ENCODE data around the gene CIBAR2.

Gene CIBAR2

GRCh38 chr16:85112364-85112763, at the start of gene CIBAR2:
Gene CIBAR2, minus strand, starts transcription at chr16:85112472. Its CDS starts 120 bp downstream, at chr16:85112352.
- POLR2A ChIA-PET (ENCODE audit: low non-redundant PET) = no interaction called here
- CTCF ChIA-PET = interaction anchor here (0.6 to 1.4 kb wide), 4 partner anchors 26 to 185 kb away, joined by 3 to 5 read pairs (median 3); no protein-coding TSS in a partner anchor
- TF ChIP-seq, protein P1, sequence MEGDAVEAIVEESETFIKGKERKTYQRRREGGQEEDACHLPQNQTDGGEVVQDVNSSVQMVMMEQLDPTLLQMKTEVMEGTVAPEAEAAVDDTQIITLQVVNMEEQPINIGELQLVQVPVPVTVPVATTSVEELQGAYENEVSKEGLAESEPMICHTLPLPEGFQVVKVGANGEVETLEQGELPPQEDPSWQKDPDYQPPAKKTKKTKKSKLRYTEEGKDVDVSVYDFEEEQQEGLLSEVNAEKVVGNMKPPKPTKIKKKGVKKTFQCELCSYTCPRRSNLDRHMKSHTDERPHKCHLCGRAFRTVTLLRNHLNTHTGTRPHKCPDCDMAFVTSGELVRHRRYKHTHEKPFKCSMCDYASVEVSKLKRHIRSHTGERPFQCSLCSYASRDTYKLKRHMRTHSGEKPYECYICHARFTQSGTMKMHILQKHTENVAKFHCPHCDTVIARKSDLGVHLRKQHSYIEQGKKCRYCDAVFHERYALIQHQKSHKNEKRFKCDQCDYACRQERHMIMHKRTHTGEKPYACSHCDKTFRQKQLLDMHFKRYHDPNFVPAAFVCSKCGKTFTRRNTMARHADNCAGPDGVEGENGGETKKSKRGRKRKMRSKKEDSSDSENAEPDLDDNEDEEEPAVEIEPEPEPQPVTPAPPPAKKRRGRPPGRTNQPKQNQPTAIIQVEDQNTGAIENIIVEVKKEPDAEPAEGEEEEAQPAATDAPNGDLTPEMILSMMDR (conservative IDR thresholded peaks at IDR 0.05; ENCODE audit: low read depth) = no peak
- no peak within 1 kb of the TSS for H3K27ac ChIP-seq
- no peak for DNase-seq (ENCODE audit: low spot score)

- DNase-seq (ENCODE audit: low spot score) = no peak
- TF ChIP-seq, protein P1 (conservative IDR thresholded peaks at IDR 0.05; ENCODE audit: low read depth) = no peak
- ChIA-PET CTCF (no interaction called here), POLR2A (ENCODE audit: low non-redundant PET) (interaction anchor here (0.6 kb wide), 1 partner anchor 512 kb away, joined by 3 read pairs; no protein-coding TSS in a partner anchor)
- no peak overlapping the region for H3K27ac ChIP-seq
Observed at GRCh38 chr16:85159179-85159980, 47.1 kb upstream of the CIBAR2 start.

GRCh38 chr16:85158743-85159178, 46.5 kb upstream of the CIBAR2 start:
- DNase-seq (ENCODE audit: low spot score) = no peak
- POLR2A ChIA-PET (ENCODE audit: low non-redundant PET) = no interaction called here
- CTCF ChIA-PET = no interaction called here
- H3K27ac ChIP-seq = no peak overlapping the region
- TF ChIP-seq, protein P1 (conservative IDR thresholded peaks at IDR 0.05; ENCODE audit: low read depth) = no peak

DNA sequence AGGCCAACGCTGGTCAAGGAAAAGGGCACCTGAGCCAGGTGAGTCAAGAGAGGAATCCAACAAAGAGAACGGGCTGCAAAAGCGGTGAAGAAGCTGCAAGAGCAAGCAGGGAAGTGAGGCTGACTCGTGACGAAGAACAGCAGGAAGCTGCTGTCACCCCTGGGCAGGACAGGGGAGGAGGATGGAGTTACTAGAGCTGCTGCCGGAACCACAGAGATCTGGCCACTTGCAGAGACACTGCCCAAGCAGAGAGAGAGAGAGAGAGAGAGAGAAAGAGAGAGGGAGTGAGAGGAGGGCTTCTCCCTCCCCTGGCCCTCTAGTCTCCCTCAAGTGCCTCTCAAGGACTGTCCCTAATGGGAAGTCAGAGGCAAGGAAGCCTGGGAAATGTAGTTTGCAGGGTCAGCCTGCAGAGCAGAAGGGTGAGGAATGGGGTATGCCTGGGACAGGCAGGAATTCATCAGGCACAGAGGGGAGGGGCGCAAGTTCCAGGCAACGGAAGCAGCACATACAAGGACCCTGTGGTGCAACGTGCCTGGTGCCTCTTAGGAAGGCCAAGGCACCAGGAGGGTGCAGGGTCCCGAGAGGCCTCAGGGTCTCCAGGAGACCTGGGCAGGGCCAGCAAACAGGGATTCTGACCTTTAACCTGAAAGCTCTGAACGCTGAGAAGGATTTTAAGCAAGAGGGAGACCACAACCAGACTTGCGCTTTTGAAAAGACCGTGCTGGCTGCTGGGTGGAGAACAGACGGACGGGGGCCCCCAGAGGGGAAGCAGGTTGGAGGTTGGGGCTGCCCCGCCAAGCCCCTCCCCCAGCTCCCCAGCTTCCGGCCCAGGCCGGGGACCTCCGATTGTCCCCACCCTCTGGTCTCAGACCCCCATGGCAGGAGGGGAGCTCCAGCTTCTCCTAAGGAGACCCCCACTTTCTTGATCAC, 45.8 kb upstream of the CIBAR2 start:
- no peak overlapping the region for H3K27ac ChIP-seq

GRCh38 chr16:85157372-85157771, 45.1 kb upstream of the CIBAR2 start:
- no peak overlapping the region for H3K27ac ChIP-seq
- TF ChIP-seq, protein P1 (conservative IDR thresholded peaks at IDR 0.05; ENCODE audit: low read depth) = no peak
- CTCF ChIA-PET = no interaction called here
- POLR2A ChIA-PET (ENCODE audit: low non-redundant PET) = no interaction called here
- DNase-seq (ENCODE audit: low spot score) = no peak

More for the DNA sequence above, 45.8 kb upstream of the CIBAR2 start:
- no peak for DNase-seq (ENCODE audit: low spot score)
- CTCF ChIA-PET = no interaction called here
- TF ChIP-seq, protein P1 (conservative IDR thresholded peaks at IDR 0.05; ENCODE audit: low read depth) = no peak
- POLR2A ChIA-PET (ENCODE audit: low non-redundant PET) = no interaction called here

- POLR2A ChIA-PET (ENCODE audit: low non-redundant PET) = no interaction called here
- TF ChIP-seq, protein P1 (conservative IDR thresholded peaks at IDR 0.05; ENCODE audit: low read depth) = no peak
- H3K27ac ChIP-seq = no peak overlapping the region
- DNase-seq (ENCODE audit: low spot score) = no peak
- CTCF ChIA-PET = no interaction called here
Observed at GRCh38 chr16:85156869-85157268, 44.6 kb upstream of the CIBAR2 start.

Measured in RWPE1 (cell line).